Neural cell (in vitro differentiated cells): ENCODE measurements around the gene MYMK. TPM values are rescaled to one million over a fixed set of nuclear protein-coding genes. Genes with fewer than 3 reads are reported as not detected.

Source experiments
- H2AFZ ChIP-seq: fragments of 200-600, 300-800 bp; sonication (generic), shearing (Covaris generic); 2 replicates; pipeline ENCODE4 v1.6.0; 2014; ENCODE audit warnings: low read depth, mild to moderate bottlenecking, antibody characterized with exemption, low read length, moderate library complexity
- H3F3A ChIP-seq: fragments of 200-600 bp; shearing (Covaris generic); 2 replicates; pipeline ENCODE4 v1.6.1; 2016; ENCODE audit warnings: mild to moderate bottlenecking, moderate library complexity, mixed read lengths, antibody characterized with exemption, low read length; ENCODE audit not compliant: insufficient read depth, poor library complexity, severe bottlenecking
- H3K27ac ChIP-seq: fragments of 200-600, 300-800 bp; sonication (generic), shearing (Covaris generic); 2 replicates; pipeline ENCODE4 v1.5.1; 2014; ENCODE audit warnings: mild to moderate bottlenecking, low read length, moderate library complexity
- H3K27me3 ChIP-seq: fragments of 300-800, 200-600 bp; sonication (generic), shearing (Covaris generic); 2 replicates; pipeline ENCODE4 v1.6.0; 2014; ENCODE audit warnings: mild to moderate bottlenecking, low read depth, low read length, moderate library complexity; ENCODE audit not compliant: insufficient read depth
- H3K36me3 ChIP-seq: fragments of 300-800, 200-600 bp; sonication (generic), shearing (Covaris generic); 2 replicates; pipeline ENCODE4 v1.5.1; 2014; ENCODE audit warnings: mild to moderate bottlenecking, antibody characterized with exemption, low read length, moderate library complexity; ENCODE audit not compliant: insufficient read depth
- H3K4me2 ChIP-seq: fragments of 300-800, 200-600 bp; sonication (generic), shearing (Covaris generic); 2 replicates; pipeline ENCODE4 v1.6.0; 2014; ENCODE audit warnings: mild to moderate bottlenecking, low read length
- H3K4me3 ChIP-seq: fragments of 300-800, 200-600 bp; sonication (generic), shearing (Covaris generic); 2 replicates; pipeline ENCODE4 v1.5.1; 2014; ENCODE audit warnings: mild to moderate bottlenecking, low read length, moderate library complexity
- H3K79me2 ChIP-seq: fragments of 200-600 bp; shearing (Covaris generic); replicated peaks from 2 replicates; pipeline ENCODE4 v1.6.0; 2014; ENCODE audit warnings: mild to moderate bottlenecking, low read length, moderate library complexity; ENCODE audit not compliant: insufficient read depth
- H3K9ac ChIP-seq: fragments of 300-800, 200-600 bp; sonication (generic), shearing (Covaris generic); 2 replicates; pipeline ENCODE4 v1.6.1; 2016; ENCODE audit warnings: mild to moderate bottlenecking, low read length, mixed read lengths
- H3K9me2 ChIP-seq: fragments of 200-600 bp; shearing (Covaris generic); 2 replicates; pipeline ENCODE4 v1.6.1; 2016; ENCODE audit warnings: mild to moderate bottlenecking, low read length, mixed read lengths; ENCODE audit not compliant: insufficient read depth
- H3K9me3 ChIP-seq: fragments of 200-600, 300-800 bp; sonication (generic), shearing (Covaris generic); 2 replicates; pipeline ENCODE4 v1.6.1; 2016; ENCODE audit warnings: mild to moderate bottlenecking, mixed run types, low read length, moderate library complexity, mixed read lengths
- H4K20me1 ChIP-seq: fragments of 200-600 bp; shearing (Covaris generic); 2 replicates; pipeline ENCODE4 v1.6.1; 2016; ENCODE audit warnings: mild to moderate bottlenecking, mixed run types; ENCODE audit not compliant: insufficient read depth
- CTCF ChIP-seq: fragments of 450-650 bp; IDR thresholded peaks from 2 replicates; pipeline ENCODE4 v1.5.1; 2014; ENCODE audit warnings: antibody characterized with exemption, mild to moderate bottlenecking, moderate library complexity; ENCODE audit not compliant: poor library complexity, severe bottlenecking
- EP300 ChIP-seq: fragments of 450-650 bp; conservative IDR thresholded peaks from 2 replicates; pipeline ENCODE4 v1.6.1; 2014; ENCODE audit warnings: antibody characterized with exemption, mild to moderate bottlenecking, moderate library complexity; ENCODE audit not compliant: poor library complexity, severe bottlenecking
- EZH2 ChIP-seq: fragments of 200-600, 300-800 bp; shearing (Covaris generic), sonication (generic); IDR thresholded peaks from 2 replicates; pipeline ENCODE4 v1.6.1; 2014; ENCODE audit warnings: antibody characterized with exemption, low read length, borderline replicate concordance, mild to moderate bottlenecking; ENCODE audit not compliant: insufficient read depth, poor library complexity, severe bottlenecking
- MXI1 ChIP-seq: fragments of 450-650 bp; conservative IDR thresholded peaks from 2 replicates; pipeline ENCODE4 v1.6.1; 2014; ENCODE audit warnings: antibody characterized with exemption, mild to moderate bottlenecking; ENCODE audit not compliant: poor library complexity, severe bottlenecking
- POLR2AphosphoS5 ChIP-seq: IDR thresholded peaks from 2 replicates; pipeline ENCODE4 v1.6.1; 2012
- RAD21 ChIP-seq: fragments of 450-650 bp; conservative IDR thresholded peaks from 2 replicates; pipeline ENCODE4 v1.6.1; 2014; ENCODE audit warnings: antibody characterized with exemption, mild to moderate bottlenecking, moderate library complexity
- REST ChIP-seq: IDR thresholded peaks from 2 replicates; pipeline ENCODE4 v1.6.1; 2012; ENCODE audit warnings: borderline replicate concordance
- SMC3 ChIP-seq: fragments of 450-650 bp; conservative IDR thresholded peaks from 2 replicates; pipeline ENCODE4 v1.6.1; 2014; ENCODE audit warnings: antibody characterized with exemption, mild to moderate bottlenecking, moderate library complexity; ENCODE audit not compliant: poor library complexity
- TAF1 ChIP-seq: IDR thresholded peaks from 2 replicates; pipeline ENCODE4 v1.6.1; 2012; ENCODE audit warnings: low read depth
- polyA plus RNA-seq: library from polyadenylated mRNA; depleted of rRNA; stranded (reverse); fragments of >200 nt; gene quantifications from 2 replicates; pipeline ENCODE4 v1.2.3, GENCODE V29; 2014

MYMK gene
- polyA plus RNA-seq, 1 donor from 2014 or later = not detected

- Histone ChIP-seq H3K9me2 (no peaks in the 10 kb centered on the region), H3K4me3 (no peak overlapping the region), H4K20me1 (no peaks in the 10 kb centered on the region), H3F3A (no peaks in the 10 kb centered on the region), H3K27ac (no peak overlapping the region), H3K9me3 (no peaks in the 10 kb centered on the region), H3K4me2 (no peak overlapping the region), H3K9ac (no peak overlapping the region), H3K36me3 (no peaks in the 10 kb centered on the region), H3K79me2 (no peaks in the 10 kb centered on the region), H2AFZ (no peak overlapping the region), H3K27me3 (no peaks in the 10 kb centered on the region)
- TF ChIP-seq TAF1 (no peak), POLR2AphosphoS5 (no peak), RAD21 (no peak), CTCF (no peak), REST (no peak)
Measured at GRCh38 chr9:133569121-133569785, 44.5 kb upstream of the MYMK start.

GRCh38 chr9:133568186-133568585 lies 43.4 kb upstream of the MYMK start:
- Histone ChIP-seq H3K27ac (no peak overlapping the region), H3K27me3 (no peaks in the 10 kb centered on the region), H3K4me2 (no peak overlapping the region), H3K79me2 (no peaks in the 10 kb centered on the region), H3K36me3 (no peaks in the 10 kb centered on the region), H3F3A (no peaks in the 10 kb centered on the region), H3K4me3 (no peak overlapping the region), H3K9ac (no peak overlapping the region), H3K9me2 (no peaks in the 10 kb centered on the region), H2AFZ (no peak overlapping the region), H4K20me1 (no peaks in the 10 kb centered on the region), H3K9me3 (no peaks in the 10 kb centered on the region)
- TF ChIP-seq EZH2 (no peak), REST (no peak), MXI1 (no peak), EP300 (no peak), SMC3 (no peak)
